HepG2 (cell line): ENCODE data around the gene DHRS9.

Experiments
- ATF2 ChIP-seq: sonication (generic); formaldehyde crosslinking; IDR thresholded peaks from 2 replicates; pipeline ENCODE4 v1.4.0; 2020; ENCODE audit warnings: missing genetic modification reagents
- NR2F6 ChIP-seq, 2 experiments: IDR thresholded peaks; 2 replicates each; pipeline ENCODE4 v1.6.1; 2016; ENCODE audit warnings: antibody characterized with exemption in 1 of 2, mild to moderate bottlenecking in 1 of 2
- SMARCC2 ChIP-seq: fragments of 450-650 bp; IDR thresholded peaks from 2 replicates; pipeline ENCODE4 v1.6.1; 2017; ENCODE audit warnings: antibody characterized with exemption, mild to moderate bottlenecking
- ZNF205 ChIP-seq: IDR thresholded peaks from 2 replicates; pipeline ENCODE4 v1.6.1; 2018; ENCODE audit warnings: missing biosample characterization, missing genetic modification reagents
- TF ChIP-seq, protein P1 (sequence below): sonication (generic); formaldehyde crosslinking; IDR thresholded peaks from 2 replicates; pipeline ENCODE4 v1.8.0; 2022; ENCODE audit warnings: missing genetic modification reagents, mild to moderate bottlenecking, borderline replicate concordance

GRCh38 chr2:169065864-169066517, 3.4 kb upstream of the DHRS9 start:
- TF ChIP-seq NR2F6 (IDR thresholded peaks at IDR 0.05) (no peak), NR2F6 (CRISPR knock-in tag; IDR thresholded peaks at IDR 0.05) (no peak), ZNF205 (CRISPR knock-in tag) (no peak), ATF2 (CRISPR knock-in tag) (no peak), SMARCC2 (no peak)
- TF ChIP-seq, protein P1, sequence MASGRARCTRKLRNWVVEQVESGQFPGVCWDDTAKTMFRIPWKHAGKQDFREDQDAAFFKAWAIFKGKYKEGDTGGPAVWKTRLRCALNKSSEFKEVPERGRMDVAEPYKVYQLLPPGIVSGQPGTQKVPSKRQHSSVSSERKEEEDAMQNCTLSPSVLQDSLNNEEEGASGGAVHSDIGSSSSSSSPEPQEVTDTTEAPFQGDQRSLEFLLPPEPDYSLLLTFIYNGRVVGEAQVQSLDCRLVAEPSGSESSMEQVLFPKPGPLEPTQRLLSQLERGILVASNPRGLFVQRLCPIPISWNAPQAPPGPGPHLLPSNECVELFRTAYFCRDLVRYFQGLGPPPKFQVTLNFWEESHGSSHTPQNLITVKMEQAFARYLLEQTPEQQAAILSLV (CRISPR knock-in tag): no peak
